SW 1271 (cell line): Measurements from ENCODE around the gene UPK1B.
"Not testable (repeated sequence)": the region's sequence is repeated elsewhere in the genome, so short reads cannot be mapped to it uniquely, and the experiment has no call there.

Experiments
- DNase-seq, 2 experiments: peaks; one replicate each; lab custom pipeline; 2025; lab: John Stamatoyannopoulos, UW

The UPK1B gene

DNA sequence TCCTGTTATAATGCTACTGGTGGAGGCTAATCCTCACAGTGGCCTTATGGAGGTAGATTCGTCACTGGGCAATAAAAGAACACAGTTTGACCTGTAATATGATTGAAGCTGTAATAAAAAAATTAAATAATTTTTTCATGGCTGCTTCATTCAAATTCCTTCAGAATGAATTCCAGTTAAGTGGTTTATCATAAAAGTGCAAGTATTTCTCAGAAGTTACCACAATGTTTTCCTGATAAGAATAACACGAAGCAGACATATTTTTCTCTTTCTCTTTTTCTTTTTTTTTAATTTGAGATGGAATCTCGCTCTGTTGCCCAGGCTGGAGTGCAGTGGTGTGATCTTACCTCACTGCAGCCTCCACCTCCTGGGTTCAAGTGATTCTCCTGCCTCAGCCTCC, 51.7 kb downstream of the UPK1B start:
- no peak for DNase-seq

DNA sequence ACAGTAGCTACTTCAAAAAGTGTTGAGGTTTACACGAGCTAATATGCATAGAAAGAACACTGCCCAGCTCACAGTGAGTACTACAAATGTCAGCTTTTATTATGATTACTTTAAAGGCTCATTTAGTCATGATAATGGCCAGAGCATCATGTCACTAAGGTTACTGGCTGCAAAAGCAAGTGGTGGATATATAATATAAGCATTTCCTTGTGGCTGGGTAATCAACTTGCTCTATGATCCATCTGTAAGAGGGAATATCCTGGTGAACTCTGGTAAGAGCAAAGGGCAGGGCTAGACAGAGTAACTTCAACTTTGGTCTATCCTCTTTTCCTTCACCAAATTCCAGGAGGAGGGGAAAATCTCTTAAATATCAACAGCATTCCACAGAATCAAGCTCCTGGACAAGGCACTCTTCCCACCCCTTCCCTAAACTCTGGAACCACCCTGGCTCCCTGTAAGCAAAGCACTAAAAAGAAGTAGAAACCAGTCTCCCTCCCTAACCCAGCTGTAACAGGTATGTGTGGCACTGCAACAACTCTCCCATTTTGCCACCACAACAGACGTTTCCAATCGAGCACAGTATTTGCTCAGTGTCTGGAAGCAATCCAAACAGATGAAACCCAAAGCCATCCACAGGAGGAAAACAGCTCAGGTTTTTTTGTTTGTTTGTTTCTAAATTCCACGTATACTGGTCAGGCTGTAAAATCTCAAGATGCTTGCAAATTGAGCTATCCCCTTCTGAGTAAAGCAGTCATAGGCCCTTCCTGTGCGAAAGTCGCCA, 53.9 kb downstream of the UPK1B start:
- DNase-seq, result no peak

DNA sequence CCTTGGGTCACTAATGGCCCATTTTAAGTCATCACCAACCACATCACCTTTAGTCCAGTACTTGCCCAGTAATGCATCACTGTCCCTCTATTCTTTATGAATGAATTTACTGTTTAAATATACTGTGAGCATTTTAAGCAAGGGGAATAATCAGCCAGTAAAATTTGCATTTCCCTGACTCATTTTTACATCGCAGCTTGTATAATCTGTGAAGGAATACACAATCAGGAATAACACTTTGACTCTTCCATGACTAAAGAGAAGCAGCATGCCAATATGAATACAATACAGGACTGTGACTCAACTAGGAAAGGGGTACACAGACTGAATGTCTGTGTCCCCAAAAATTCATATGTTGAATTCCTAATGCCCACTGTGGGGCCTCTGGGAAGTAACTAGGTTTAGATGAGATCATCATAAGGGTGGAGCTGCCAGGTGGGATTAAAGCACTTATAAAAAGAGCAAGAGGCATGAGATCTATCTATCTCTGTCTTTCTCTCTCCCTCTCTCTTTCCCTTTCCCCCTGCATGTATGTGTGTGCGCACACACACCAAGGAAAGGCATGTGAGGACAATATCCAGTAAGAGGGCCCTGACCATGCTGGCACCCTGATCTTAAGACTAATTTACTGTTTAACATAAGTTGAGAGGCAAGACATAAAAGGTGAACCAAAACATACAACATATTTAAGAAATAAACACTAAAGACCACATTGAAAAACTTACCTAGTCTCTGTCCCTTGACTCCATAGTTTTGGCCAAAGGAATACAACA, 55.2 kb downstream of the UPK1B start:
- no peak for DNase-seq

DNA sequence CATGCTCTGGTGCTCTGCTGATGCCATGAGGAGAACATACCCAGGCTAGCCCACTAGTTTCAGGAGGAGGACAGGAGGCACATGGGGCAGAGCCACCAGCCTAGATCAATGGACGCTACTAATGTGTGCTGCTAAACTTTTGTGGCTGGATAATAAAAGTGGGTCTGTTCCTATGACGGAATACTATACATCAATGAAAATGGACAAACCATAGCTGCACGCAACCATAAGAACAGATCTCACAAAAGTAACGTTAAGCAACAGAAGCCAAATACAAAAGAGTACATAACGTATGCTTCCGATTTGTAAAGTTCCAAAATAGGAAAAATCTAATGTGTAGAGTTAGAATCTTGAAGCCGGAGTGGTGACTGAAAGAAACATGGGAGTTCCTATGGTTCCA, 55.8 kb downstream of the UPK1B start:
- DNase-seq, result no peak

DNA sequence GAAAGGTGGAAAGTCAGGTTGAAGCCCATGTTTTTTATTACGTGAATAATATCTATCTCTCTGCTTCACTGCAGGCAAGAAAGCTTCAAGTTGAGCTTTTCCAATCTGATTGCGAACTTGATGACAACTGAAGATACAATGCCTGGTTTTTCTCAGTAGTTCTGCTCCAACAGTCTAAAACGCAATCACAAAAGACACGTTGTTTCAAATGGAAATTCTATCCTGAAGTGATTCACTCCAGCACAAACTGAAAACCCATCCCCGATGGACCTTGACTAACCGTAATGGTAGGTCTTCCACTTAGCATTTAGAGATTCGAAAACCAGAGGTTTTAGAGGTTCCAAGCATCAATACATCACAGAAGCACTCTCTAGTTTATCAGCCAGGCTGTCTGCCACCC, 56.7 kb downstream of the UPK1B start:
- no peak for DNase-seq

DNA sequence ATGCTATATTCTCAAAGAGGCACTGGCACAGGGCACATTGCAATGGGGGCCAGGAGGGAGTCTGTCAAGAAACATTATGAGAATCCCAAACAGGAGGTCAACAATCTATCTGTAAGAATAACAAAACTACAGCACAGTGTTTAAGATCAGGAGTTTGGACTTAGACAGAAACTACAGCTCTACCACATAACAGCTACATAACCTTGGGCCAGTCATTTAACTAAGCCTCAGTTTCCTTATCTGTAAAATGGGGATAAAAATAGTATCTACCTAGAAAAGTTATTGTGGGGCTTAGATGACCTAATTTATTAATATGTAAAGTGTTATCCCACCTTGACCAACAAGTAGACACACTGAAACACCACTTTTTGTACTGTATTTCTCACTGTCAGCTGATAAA, 57.3 kb downstream of the UPK1B start:
- no peak for DNase-seq

DNA sequence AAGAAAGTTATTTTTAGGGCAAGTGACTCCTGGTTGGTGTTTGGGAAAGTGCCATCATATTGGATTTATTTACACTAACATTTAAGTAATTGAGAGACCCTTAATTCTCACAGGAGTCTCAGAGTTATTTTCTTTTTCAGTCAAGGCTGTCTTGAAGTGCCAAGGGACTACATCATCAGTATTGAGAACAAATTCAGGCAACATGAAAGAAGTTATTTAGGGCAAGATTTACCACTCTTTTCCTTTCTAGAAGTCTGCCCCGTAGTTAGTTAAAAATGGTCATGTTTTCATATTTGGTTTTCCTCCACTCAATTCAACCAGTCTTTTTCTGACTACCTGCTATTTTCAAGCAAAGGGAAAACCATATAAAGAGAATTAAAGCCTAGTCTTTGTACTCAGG, 61.2 kb downstream of the UPK1B start:
- DNase-seq, result no peak

DNA sequence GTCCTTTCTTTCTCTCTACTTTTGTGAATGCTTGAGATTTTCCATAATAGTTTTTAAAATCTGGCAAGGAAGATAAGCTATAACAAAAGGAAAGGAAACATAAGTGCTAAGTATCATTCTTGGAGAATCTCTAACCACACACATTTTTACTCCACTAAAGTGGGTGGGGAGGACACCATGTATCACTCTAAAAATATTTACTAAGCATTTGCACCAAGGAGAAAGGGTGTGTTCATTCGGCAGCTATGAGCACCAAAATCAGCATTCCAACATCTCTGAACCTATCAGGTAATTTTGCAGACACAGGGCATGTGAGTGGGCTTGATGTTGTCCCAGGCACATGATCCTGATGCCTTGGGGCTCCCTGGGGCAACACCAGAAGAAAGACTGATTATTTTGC, 61.8 kb downstream of the UPK1B start:
- no peak for DNase-seq

DNA sequence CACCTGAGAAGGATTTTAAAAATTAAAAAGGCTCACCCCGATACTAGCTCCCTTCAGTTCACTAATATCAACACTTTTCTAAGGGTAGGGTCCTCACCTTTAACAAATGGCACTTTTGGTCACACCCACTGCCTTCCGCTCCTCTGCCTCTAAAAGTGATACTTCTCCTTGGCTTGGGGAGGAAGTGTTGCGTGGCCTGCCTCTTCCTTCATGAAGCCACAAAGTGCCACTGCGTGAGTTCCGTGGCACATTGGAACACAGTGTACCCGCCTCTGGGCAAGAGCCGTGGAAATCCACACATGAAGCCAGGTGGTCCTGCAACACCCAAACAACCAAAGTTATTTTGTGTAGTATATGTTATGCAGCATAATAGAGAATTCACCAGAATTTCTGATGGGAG, 63.4 kb downstream of the UPK1B start:
- no peak for DNase-seq

DNA sequence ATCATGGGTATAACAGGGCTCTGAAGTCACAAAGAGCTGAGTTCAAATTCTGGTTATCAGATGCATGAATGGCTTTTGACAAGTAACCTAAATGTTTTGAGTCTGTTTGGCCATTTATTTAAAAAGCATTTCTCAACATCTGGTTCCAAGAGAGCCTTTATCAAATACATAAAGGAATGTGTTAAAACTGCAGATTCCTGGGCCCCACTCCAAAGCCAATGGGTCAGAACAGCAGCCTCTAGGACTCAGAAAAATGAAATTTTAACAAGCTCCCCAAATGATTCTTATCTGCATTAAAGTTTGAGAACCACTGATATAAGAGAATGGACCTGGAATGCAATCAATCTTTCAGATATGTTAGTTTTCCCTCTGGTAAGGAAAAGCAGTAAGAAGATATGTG, 63.9 kb downstream of the UPK1B start:
- DNase-seq, result no peak

DNA sequence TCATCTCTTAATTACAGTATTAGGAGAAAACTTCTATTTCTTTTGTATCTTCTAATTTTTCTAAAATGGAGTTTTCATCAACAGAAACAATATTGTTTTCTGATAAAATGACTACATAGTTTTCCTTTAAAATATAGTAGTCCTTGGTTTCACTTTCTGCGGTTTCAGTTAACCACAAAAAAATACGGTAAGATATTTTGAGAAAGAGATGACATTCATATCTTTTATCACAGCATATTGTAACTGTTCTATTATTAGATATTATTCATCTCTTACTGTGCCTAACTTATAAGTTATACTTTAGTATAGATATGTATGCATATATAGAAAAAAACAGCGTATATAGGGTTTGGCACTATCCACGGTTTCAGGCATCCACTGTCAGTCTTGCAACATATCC, 65.0 kb downstream of the UPK1B start:
- no peak for DNase-seq

DNA sequence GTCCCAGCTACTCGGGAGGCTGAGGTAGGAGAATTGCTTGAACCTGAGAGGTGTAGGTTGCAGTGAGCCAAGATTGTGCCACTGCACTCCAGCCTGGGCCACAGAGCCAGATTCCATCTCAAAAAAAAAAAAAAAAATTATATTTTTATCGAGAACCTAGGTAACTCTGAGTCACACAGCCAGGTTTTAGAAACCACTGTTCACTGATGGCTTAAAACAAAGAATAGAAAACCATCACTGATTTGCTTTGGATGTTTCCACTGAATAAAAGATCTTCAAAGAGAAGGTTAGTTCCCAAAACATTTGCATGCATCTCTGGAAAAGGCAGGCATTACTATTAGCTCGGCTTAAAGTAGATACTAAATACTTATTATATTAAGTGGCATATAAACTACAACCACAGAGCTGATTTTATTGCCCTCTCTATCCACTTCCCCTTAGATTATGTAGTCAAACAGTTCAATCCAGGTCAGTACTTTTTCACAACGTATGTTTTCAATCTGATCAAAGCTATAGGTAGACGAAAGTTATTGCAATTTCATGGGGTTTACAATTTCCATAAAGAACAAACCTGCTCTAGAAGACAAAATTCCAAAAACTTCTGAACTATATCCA, 65.9 kb downstream of the UPK1B start:
- no peak for DNase-seq

DNA sequence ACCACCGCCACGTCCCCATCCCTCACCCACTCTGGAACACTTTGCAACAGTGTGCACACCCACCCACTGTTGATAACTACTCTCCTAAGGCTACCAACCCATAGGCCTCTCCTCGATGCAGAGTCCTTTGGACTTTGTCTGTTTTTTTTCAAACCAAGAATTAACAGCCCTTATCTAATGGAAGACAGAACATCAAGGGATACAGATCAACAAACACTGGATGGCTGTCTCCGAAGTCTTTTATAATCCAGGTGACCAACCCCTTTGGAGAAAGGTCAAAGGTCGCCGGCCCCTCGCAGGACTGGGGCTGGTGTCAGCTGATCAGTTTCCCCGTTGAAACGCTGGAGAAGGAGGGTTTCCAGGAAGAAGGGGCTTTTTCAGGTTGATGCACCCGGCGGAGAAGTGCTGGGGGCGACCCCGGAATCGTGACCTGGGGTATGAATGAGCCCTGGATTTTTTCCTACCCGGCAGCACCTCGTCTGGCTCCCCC, 66.7 kb downstream of the UPK1B start:
- DNase-seq, result peak in 1 of 2 experiments; percentile 49

DNA sequence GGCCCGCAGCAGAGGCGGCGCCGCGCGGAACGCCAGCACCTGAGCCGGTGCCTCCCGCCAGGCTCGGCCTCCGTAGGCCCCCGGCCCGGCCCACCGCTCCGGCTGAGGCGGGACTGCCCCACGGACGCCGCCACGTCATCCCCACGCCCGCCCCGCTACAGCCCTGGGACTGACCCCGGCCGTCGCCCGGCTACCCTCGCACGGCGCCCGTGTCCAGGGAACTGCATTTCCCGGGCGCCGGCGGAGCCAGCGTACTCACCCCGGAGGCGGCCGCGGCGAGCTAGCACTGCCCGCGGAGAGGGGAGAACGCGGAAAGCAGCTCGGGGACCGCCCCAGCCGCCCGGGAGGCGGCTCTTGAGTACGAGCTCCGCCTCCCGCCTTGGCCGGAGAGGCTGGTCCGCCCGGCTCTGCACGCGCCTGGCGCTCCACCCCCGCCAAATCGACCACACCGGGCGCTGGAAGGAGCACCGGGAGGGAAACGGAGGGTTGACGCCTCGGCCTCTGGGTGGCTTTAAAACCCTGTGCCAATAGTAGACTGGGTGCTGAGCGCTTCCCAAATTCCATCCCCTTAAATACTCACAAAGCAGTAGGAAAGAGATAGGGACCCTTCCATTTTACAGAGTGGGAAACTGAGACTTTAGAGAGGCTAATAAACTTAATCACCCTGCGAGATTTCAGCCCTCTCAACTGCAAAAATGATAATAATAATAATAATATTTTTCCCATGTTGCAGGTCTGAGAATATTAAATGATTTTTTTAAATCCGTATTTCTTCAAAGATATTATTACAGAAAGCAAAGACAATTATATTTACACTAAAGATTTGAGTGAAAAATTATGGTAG, 67.4 kb downstream of the UPK1B start, which contains the start of gene B4GALT4:
B4GALT4 (minus strand) TSS at position 288 of the 844 bp plus-strand sequence. CDS start 10,779 bp downstream, outside the sequence.
- peak; percentile 26 to 74 for DNase-seq

DNA sequence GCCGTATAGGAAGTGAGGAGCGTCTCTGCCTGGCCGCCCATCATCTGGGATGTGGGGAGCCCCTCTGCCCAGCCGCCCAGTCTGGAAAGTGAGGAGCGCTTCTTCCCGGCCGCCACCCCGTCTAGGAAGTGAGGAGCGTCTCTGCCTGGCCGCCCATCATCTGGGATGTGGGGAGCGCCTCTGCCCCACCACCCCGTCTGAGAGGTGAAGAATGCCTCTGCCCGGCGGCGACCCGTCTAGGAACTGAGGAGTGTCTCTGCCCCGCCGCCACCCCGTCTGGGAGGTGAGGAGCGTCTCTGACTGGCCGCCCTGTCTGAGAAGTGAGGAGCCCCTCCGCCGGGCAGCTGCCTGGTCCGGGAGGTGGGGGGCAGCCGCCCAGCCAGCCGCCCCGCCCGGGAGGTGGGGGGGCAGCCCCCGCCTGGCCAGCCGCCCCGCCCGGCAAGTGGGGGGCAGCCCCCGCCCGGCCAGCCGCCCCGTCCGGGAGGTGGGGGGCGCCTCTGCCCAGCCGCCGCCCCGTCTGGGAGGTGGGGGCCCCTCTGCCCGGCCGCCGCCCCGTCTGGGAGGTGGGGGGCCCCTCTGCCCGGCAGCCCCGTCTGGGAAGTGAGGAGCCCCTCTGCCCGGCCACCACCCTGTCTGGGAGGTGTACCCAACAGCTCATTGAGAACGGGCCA, 69.1 kb downstream of the UPK1B start:
- not testable (repeated sequence) for DNase-seq

DNA sequence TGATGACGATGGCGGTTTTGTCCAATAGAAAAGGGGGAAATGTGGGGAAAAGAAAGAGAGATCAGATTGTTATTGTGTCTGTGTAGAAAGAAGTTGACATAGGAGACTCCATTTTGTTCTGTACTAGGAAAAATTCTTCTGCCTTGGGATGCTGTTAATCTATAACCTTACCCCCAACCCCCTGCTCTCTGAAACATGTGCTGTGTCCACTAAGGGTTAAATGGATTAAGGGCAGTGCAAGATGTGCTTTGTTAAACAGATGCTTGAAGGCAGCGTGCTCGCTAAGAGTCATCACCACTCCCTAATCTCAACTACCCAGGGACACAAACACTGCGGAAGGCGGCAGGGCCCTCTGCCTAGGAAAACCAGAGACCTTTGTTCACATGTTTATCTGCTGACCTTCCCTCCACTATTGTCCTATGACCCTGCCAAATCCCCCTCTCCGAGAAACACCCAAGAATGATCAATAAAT, 69.7 kb downstream of the UPK1B start:
- DNase-seq, result not testable (repeated sequence)

DNA sequence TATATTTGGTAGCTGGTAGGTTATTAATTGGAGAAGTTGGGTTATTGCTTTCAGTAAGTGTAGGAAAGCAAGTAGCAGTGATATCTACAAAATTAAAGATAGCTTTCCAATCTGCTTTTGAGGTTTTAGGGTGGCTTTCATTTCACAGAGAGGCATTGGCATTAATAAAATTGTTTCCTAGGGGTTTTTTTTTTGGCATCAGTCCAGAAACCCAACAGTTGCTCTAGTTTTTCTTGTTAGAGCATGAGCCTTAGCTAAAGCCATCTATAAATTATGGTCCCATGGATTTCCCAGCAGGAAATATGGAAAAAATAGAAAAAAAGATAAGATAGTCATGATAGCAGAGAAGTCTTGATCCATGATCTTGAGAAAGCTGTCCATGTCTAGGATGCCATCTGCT, 70.3 kb downstream of the UPK1B start:
- DNase-seq, result no peak

DNA sequence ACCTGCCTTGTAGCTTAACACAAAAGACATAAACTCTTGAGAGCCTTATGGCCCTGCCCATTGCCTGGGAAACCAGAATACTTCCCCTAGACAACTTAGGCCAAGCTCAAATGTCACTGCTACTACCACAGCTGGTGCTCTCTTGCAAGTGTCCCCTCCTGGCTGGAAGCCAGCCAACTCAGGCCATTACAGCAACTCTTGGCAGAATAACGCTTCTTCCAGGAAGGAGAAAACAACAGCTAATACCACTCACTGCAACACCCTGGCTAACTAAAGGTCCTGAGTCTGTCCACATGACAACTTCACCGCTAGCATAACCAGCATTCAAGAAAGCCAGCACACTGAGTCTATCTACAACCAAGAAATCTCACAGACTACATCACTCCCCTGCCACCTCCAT, 72.4 kb downstream of the UPK1B start:
- DNase-seq, result no peak
